ENCODE measurements around the gene IL13RA2.

DNA sequence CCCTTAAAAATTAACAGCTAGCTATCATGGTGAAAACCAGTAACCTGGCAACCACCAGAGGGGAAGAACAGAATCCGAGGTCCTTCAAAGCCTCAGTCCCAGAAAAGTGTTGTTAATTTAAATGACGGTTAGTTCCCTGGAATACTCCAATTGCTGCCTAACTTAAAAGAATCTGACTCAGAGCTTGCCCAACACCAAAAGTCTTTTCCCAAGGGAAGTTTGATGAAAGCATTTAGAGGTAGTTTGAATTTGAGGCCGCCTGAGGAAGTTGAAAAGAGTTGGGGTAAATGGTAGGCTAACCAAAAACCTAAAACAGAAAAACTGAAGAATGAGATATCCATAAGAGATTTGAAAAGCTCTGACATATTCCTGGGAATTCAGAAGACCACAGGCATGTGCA, 46.6 kb downstream of the IL13RA2 start:
- no peak for TF ChIP-seq CTCF (IDR thresholded peaks at IDR 0.05)
- no peak for TF ChIP-seq POLR2AphosphoS5 (IDR thresholded peaks at IDR 0.05)
- no peak for TF ChIP-seq POLR2A (IDR thresholded peaks at IDR 0.05)
- no peak for TF ChIP-seq EP300 (IDR thresholded peaks at IDR 0.05)
